ENCODE results near the gene TMEM208.

Gene TMEM208

GRCh38 chr16:67228905-67229304 lies 2.0 kb downstream of the TMEM208 start:
- no peak for DNase-seq (ENCODE audit: low spot score)
- in situ Hi-C loops (cut with MboI; ENCODE audit: low pct_unique_long_range_greater_than_20kb, low sequenced_read_pairs, unreplicated experiment), result no loop called here
- TF ChIP-seq CTCF (IDR thresholded peaks at IDR 0.05; ENCODE audit: extremely low read depth, insufficient read depth, missing control alignments), result no peak

- TF ChIP-seq CTCF (IDR thresholded peaks at IDR 0.05; ENCODE audit: extremely low read depth, insufficient read depth, missing control alignments), result no peak
- in situ Hi-C loops (cut with MboI; ENCODE audit: low pct_unique_long_range_greater_than_20kb, low sequenced_read_pairs, unreplicated experiment), result no loop called here
- no peak for DNase-seq (ENCODE audit: low spot score)
Measured at GRCh38 chr16:67229906-67230808, 3.2 kb downstream of the TMEM208 start.

GRCh38 chr16:67230809-67231660 lies 4.1 kb downstream of the TMEM208 start:
- DNase-seq (ENCODE audit: low spot score), result no peak
- in situ Hi-C loops (cut with MboI; ENCODE audit: low pct_unique_long_range_greater_than_20kb, low sequenced_read_pairs, unreplicated experiment), result no loop called here
- no peak for TF ChIP-seq CTCF (IDR thresholded peaks at IDR 0.05; ENCODE audit: extremely low read depth, insufficient read depth, missing control alignments)

GRCh38 chr16:67233596-67233995 lies 6.7 kb downstream of the TMEM208 start:
- no peak for DNase-seq (ENCODE audit: low spot score)
- no peak for TF ChIP-seq CTCF (IDR thresholded peaks at IDR 0.05; ENCODE audit: extremely low read depth, insufficient read depth, missing control alignments)
- in situ Hi-C loops (cut with MboI; ENCODE audit: low pct_unique_long_range_greater_than_20kb, low sequenced_read_pairs, unreplicated experiment), result no loop called here

- TF ChIP-seq CTCF (IDR thresholded peaks at IDR 0.05; ENCODE audit: extremely low read depth, insufficient read depth, missing control alignments), result no peak
- DNase-seq (ENCODE audit: low spot score), result no peak
- in situ Hi-C loops (cut with MboI; ENCODE audit: low pct_unique_long_range_greater_than_20kb, low sequenced_read_pairs, unreplicated experiment), result no loop called here
Measured at GRCh38 chr16:67234180-67234597, 7.3 kb downstream of the TMEM208 start.

- no peak for TF ChIP-seq CTCF (IDR thresholded peaks at IDR 0.05; ENCODE audit: extremely low read depth, insufficient read depth, missing control alignments)
- in situ Hi-C loops (cut with MboI; ENCODE audit: low pct_unique_long_range_greater_than_20kb, low sequenced_read_pairs, unreplicated experiment), result no loop called here
- no peak for DNase-seq (ENCODE audit: low spot score)
Measured at GRCh38 chr16:67235816-67236562, 9.1 kb downstream of the TMEM208 start.
